ENCODE data around the gene CD22. TPM values are rescaled to one million over a fixed set of nuclear protein-coding genes. Genes with fewer than 3 reads are reported as not detected.

The CD22 gene
- total and polyA plus RNA-seq, 2 of the 8 experiments (the other 6 are each of a cell fraction or from before 2014, with no cell fraction given): 0.06 to 0.60 TPM

DNA sequence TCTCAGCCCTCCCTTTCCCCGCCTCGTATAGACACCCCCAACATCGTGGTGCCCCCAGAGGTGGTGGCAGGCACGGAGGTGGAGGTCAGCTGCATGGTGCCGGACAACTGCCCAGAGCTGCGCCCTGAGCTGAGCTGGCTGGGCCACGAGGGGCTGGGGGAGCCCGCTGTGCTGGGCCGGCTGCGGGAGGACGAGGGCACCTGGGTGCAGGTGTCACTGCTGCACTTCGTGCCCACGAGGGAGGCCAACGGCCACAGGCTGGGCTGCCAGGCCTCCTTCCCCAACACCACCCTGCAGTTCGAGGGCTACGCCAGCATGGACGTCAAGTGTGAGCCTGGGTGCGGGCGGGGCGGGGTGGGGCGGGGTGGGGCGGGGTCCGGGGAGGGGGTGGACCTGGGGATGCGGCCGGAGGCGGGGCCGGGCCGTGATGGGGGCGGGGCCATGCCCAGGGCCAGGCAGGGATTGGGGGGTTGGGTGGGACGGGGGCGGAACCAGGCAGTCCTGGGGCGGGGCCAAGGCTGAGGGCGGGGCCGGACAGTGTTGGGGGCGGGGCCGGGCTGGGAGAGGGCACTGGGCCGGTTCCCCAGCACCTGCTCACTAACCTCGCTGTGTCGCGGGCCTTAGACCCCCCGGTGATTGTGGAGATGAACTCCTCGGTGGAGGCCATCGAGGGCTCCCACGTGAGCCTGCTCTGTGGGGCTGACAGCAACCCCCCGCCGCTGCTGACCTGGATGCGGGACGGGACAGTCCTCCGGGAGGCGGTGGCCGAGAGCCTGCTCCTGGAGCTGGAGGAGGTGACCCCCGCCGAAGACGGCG, 29.3 kb upstream of the CD22 start (continued):
- TF ChIP-seq RXRA (IDR thresholded peaks at IDR 0.05; ENCODE audit: insufficient read depth, low read depth, low read length): no peak
- TF ChIP-seq POU5F1 (IDR thresholded peaks at IDR 0.05; ENCODE audit: low read depth, low read length): no peak
- TF ChIP-seq MAFK (IDR thresholded peaks at IDR 0.05; ENCODE audit: low read depth, low read length): no peak
- no peak for TF ChIP-seq SAP30 (IDR thresholded peaks at IDR 0.05; ENCODE audit: insufficient read depth, insufficient replicate concordance, low read length)

Data from H1 (cell line).